H9 (cell line): ENCODE data around the gene DAGLB. TPM values are rescaled to one million over a fixed set of nuclear protein-coding genes. Genes with fewer than 3 reads are reported as not detected.
A peak's percentile ranks its signal among the peaks of the same experiment; 100 is the strongest.

Source experiments
- DNase-seq: peaks from one replicate; pipeline ENCODE4 v3.0.0-alpha.2; 2017
- H2AFZ ChIP-seq: one replicate; pipeline ENCODE4 v1.6.1; 2013; ENCODE audit warnings: mild to moderate bottlenecking, low read length, control low read depth, moderate library complexity
- H2AK5ac ChIP-seq: 2 replicates; pipeline ENCODE4 v1.6.1; 2013; ENCODE audit warnings: low read length, control low read depth, mixed read lengths; ENCODE audit not compliant: insufficient read length
- H2BK120ac ChIP-seq: one replicate; pipeline ENCODE4 v1.6.1; 2013; ENCODE audit warnings: low read depth, mild to moderate bottlenecking, low read length, control low read depth, inconsistent platforms; ENCODE audit not compliant: poor library complexity, severe bottlenecking
- H2BK12ac ChIP-seq: 2 replicates; pipeline ENCODE4 v1.6.1; 2013; ENCODE audit warnings: low read length, control low read depth, mixed read lengths, low read depth; ENCODE audit not compliant: insufficient read length
- H2BK15ac ChIP-seq: 2 replicates; pipeline ENCODE4 v1.6.1; 2013; ENCODE audit warnings: low read depth, low read length, control low read depth
- H2BK20ac ChIP-seq: one replicate; pipeline ENCODE4 v1.6.1; 2013; ENCODE audit warnings: low read depth, mild to moderate bottlenecking, low read length, control low read depth, inconsistent platforms; ENCODE audit not compliant: poor library complexity, severe bottlenecking
- H2BK5ac ChIP-seq: 2 replicates; pipeline ENCODE4 v1.6.1; 2013; ENCODE audit warnings: low read length, control low read depth, mixed read lengths; ENCODE audit not compliant: insufficient read length
- H3K14ac ChIP-seq: 2 replicates; pipeline ENCODE4 v1.6.1; 2013; ENCODE audit warnings: low read length, control low read depth; ENCODE audit not compliant: insufficient read depth
- H3K18ac ChIP-seq: 2 replicates; pipeline ENCODE4 v1.6.1; 2013; ENCODE audit warnings: low read depth, mild to moderate bottlenecking, mixed read lengths, low read length, control low read depth; ENCODE audit not compliant: insufficient read length
- H3K23ac ChIP-seq: 2 replicates; pipeline ENCODE4 v1.6.1; 2013; ENCODE audit warnings: low read length, control low read depth, mixed read lengths, low read depth; ENCODE audit not compliant: insufficient read length
- H3K23me2 ChIP-seq: 2 replicates; pipeline ENCODE4 v1.6.1; 2013; ENCODE audit warnings: low read depth, mild to moderate bottlenecking, mixed read lengths, low read length, control low read depth; ENCODE audit not compliant: insufficient read length, poor library complexity, severe bottlenecking
- H3K27ac ChIP-seq: 2 replicates; pipeline ENCODE4 v1.5.1; 2013; ENCODE audit warnings: low read length, control low read depth, mixed read lengths, low read depth; ENCODE audit not compliant: insufficient read length
- H3K27me3 ChIP-seq: 2 replicates; pipeline ENCODE4 v1.6.1; 2013; ENCODE audit warnings: low read length, control low read depth, inconsistent platforms; ENCODE audit not compliant: insufficient read depth
- H3K4ac ChIP-seq: 2 replicates; pipeline ENCODE4 v1.6.1; 2013; ENCODE audit warnings: low read depth, mild to moderate bottlenecking, control low read depth, inconsistent platforms, low read length, moderate library complexity
- H3K4me1 ChIP-seq: 2 replicates; pipeline ENCODE4 v1.6.1; 2013; ENCODE audit warnings: low read length, control low read depth, inconsistent platforms; ENCODE audit not compliant: insufficient read depth
- H3K4me2 ChIP-seq: 2 replicates; pipeline ENCODE4 v1.6.1; 2013; ENCODE audit warnings: low read length, control low read depth, mixed read lengths; ENCODE audit not compliant: insufficient read length, insufficient read depth
- H3K56ac ChIP-seq: 2 replicates; pipeline ENCODE4 v1.6.1; 2013; ENCODE audit warnings: low read depth, mild to moderate bottlenecking, mixed read lengths, low read length, control low read depth; ENCODE audit not compliant: insufficient read length
- H3K79me1 ChIP-seq: 2 replicates; pipeline ENCODE4 v1.6.1; 2013; ENCODE audit warnings: low read depth, mild to moderate bottlenecking, moderate library complexity, low read length, control low read depth, inconsistent platforms; ENCODE audit not compliant: insufficient read depth, poor library complexity, severe bottlenecking
- H3K79me2 ChIP-seq: 2 replicates; pipeline ENCODE4 v1.6.1; 2013; ENCODE audit warnings: low read length, control low read depth, inconsistent platforms; ENCODE audit not compliant: insufficient read depth
- H3K9ac ChIP-seq: 2 replicates; pipeline ENCODE4 v1.6.1; 2013; ENCODE audit warnings: low read length, control low read depth, mixed read lengths; ENCODE audit not compliant: insufficient read length; ENCODE audit errors: extremely low read depth
- H3K9me3 ChIP-seq: one replicate; pipeline ENCODE4 v1.6.1; 2013; ENCODE audit warnings: low read depth, low read length, inconsistent platforms; ENCODE audit not compliant: control insufficient read depth
- H3T11ph ChIP-seq: one replicate; pipeline ENCODE4 v1.6.1; 2013; ENCODE audit warnings: mild to moderate bottlenecking, low read length, control low read depth, inconsistent platforms
- H4K20me1 ChIP-seq: one replicate; pipeline ENCODE4 v1.6.1; 2013; ENCODE audit not compliant: control insufficient read depth, insufficient read length, insufficient read depth
- H4K5ac ChIP-seq: 2 replicates; pipeline ENCODE4 v1.6.1; 2013; ENCODE audit warnings: low read depth, mild to moderate bottlenecking, mixed read lengths, low read length, control low read depth; ENCODE audit not compliant: insufficient read length
- H4K8ac ChIP-seq: replicated peaks from 2 replicates; pipeline ENCODE4 v1.6.1; 2013; ENCODE audit warnings: low read length, control low read depth, mixed read lengths, low read depth; ENCODE audit not compliant: insufficient read length
- H4K91ac ChIP-seq: 2 replicates; pipeline ENCODE4 v1.6.1; 2013; ENCODE audit warnings: low read depth, mild to moderate bottlenecking, moderate library complexity, mixed read lengths, low read length, control low read depth; ENCODE audit not compliant: insufficient read length
- H3K27ac Mint-ChIP-seq, 3 experiments: 2 replicates in 2 of 3; 3 replicates in 1 of 3; pipeline ENCODE4 v1.8.0; 2020 to 2021; ENCODE audit warnings: mixed read lengths in 3 of 3, mild to moderate bottlenecking in 1 of 3, moderate library complexity in 1 of 3
- H3K27me3 Mint-ChIP-seq: 2 replicates; pipeline ENCODE4 v1.8.0; 2021; ENCODE audit warnings: low read depth, mild to moderate bottlenecking, moderate library complexity, mixed read lengths
- H3K36me3 Mint-ChIP-seq, 3 experiments: 2 replicates in 2 of 3; 3 replicates in 1 of 3; pipeline ENCODE4 v1.8.0; 2020 to 2021; ENCODE audit warnings: low read depth in 3 of 3, mixed read lengths in 3 of 3; ENCODE audit not compliant: insufficient read depth in 1 of 3
- H3K4me1 Mint-ChIP-seq, 2 experiments: 2 replicates each; pipeline ENCODE4 v1.8.0; 2020; ENCODE audit warnings: mixed read lengths in 2 of 2
- H3K4me3 Mint-ChIP-seq, 2 experiments: 2 replicates in 1 of 2; 3 replicates in 1 of 2; pipeline ENCODE4 v1.8.0; 2020 to 2021; ENCODE audit warnings: mild to moderate bottlenecking in 2 of 2, mixed read lengths in 2 of 2, moderate library complexity in 1 of 2
- H3K9me3 Mint-ChIP-seq, 2 experiments: 2 replicates in 1 of 2; 3 replicates in 1 of 2; pipeline ENCODE4 v1.8.0; 2020; ENCODE audit warnings: mild to moderate bottlenecking in 2 of 2, mixed read lengths in 2 of 2, moderate library complexity in 1 of 2
- WGBS: extraction: QIAGEN DNeasy Blood & Tissue Kit; methylation state at CpG from one replicate; pipeline ENCODE4 v1.1.7; 2013; ENCODE audit warnings: missing lambda C conversion rate, low lambda C conversion rate, mixed read lengths; ENCODE audit not compliant: insufficient read length; ENCODE audit errors: extremely low coverage; 5-methylcytosine and 5-hydroxymethylcytosine counted together
- total RNA-seq: library from RNA; stranded (reverse); gene quantifications from 2 replicates; pipeline ENCODE4 v1.2.1, GENCODE V29; 2021
- TF ChIP-seq, protein P1 (sequence below): fragments of 200-600 bp; sonication (generic); conservative IDR thresholded peaks from 3 replicates; pipeline ENCODE4 v1.8.0; 2021; ENCODE audit warnings: antibody characterized with exemption, mild to moderate bottlenecking

The DAGLB gene
- total RNA-seq, 1 experiment from 2014 or later, result 46.4 TPM

DNA sequence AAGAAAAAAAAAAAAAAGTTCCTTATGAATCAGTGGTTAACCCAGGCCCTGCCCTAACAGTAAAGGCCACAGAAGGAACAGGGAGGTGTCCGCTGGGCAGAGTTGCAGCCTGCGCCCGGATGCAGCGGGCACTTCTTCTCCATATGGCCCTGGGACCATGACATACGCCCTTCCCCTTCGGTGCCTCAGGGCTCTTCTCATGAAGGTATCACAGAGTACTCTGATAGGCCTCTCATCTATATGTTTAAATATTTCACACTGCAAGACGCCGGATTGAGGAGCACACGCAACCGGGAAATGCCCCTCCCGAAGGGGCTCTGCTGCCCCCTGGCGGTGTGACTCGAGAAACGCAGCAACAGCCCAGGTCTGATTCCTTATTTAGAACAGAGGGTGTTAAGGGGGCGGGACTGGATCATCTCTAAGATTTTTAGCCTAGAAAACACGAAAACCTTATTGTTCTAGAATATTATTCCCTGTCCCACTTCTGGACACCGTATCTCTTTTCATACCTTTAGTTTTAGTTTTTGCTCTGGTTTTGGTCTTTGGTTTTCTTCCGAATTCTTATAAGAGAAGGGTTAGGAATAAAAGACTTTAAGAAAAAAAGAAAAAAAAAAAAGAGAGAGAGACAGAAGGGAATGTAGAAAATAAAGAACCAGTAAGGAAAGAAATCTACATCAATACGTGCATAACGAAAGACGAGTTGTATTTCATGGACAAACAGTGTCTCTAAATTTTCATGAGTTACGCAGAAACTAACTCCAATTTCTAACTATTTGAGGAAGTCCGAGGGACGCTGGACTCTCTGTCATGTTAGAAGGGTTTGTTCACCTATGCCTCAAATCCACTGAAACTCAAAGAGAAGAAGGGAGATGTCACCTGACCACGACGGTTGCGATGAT, 12.0 kb downstream of the DAGLB start:
- Histone ChIP-seq H3K79me1 (peaks cover 9% of the 10 kb centered on the region), H3K23ac (no peak overlapping the region), H3K23me2 (no peaks in the 10 kb centered on the region), H3K4me2 (no peak overlapping the region), H2BK20ac (no peak overlapping the region), H3T11ph (no peak overlapping the region), H3K27me3 (no peaks in the 10 kb centered on the region), H3K9me3 (no peaks in the 10 kb centered on the region), H3K79me2 (peaks cover 13% of the 10 kb centered on the region), H2AFZ (no peak overlapping the region), H4K91ac (no peak overlapping the region), H3K18ac (no peak overlapping the region), H3K27ac (no peak overlapping the region), H3K9ac (no peak overlapping the region), H3K4ac (no peak overlapping the region), H2BK15ac (no peak overlapping the region), H4K5ac (no peak overlapping the region), H3K4me1 (no peaks in the 10 kb centered on the region; the same call in 1 of the 2 replicates), H4K8ac (no peak overlapping the region), H2BK12ac (no peak overlapping the region), H3K56ac (no peak overlapping the region), H2AK5ac (no peak overlapping the region), H2BK5ac (no peak overlapping the region), H4K20me1 (no peaks in the 10 kb centered on the region), H2BK120ac (no peak overlapping the region), H3K14ac (no peak overlapping the region)
- Mint-ChIP-seq H3K36me3 (peaks cover 27 to 57% (median 40%) of the 10 kb centered on the region in 3 experiments; a peak in 6 of 7 replicates), H3K27me3 (no peaks in the 10 kb centered on the region), H3K9me3 (no peaks in the 10 kb centered on the region), H3K4me1 (peaks cover 11 to 25% of the 10 kb centered on the region in 2 experiments), H3K27ac (peak overlapping the region in 1 of 3 experiments; percentile 74; a peak in 3 of 7 replicates), H3K4me3 (peak overlapping the region in 1 of 2 experiments; percentile 57; a peak in 2 of 5 replicates)
- no CpG with 5 or more reads among the region's 27 CpGs for WGBS
- peak; percentile 80 for DNase-seq
- TF ChIP-seq, protein P1, sequence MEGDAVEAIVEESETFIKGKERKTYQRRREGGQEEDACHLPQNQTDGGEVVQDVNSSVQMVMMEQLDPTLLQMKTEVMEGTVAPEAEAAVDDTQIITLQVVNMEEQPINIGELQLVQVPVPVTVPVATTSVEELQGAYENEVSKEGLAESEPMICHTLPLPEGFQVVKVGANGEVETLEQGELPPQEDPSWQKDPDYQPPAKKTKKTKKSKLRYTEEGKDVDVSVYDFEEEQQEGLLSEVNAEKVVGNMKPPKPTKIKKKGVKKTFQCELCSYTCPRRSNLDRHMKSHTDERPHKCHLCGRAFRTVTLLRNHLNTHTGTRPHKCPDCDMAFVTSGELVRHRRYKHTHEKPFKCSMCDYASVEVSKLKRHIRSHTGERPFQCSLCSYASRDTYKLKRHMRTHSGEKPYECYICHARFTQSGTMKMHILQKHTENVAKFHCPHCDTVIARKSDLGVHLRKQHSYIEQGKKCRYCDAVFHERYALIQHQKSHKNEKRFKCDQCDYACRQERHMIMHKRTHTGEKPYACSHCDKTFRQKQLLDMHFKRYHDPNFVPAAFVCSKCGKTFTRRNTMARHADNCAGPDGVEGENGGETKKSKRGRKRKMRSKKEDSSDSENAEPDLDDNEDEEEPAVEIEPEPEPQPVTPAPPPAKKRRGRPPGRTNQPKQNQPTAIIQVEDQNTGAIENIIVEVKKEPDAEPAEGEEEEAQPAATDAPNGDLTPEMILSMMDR, result peak; percentile 99
